Fibroblast of villous mesenchyme (primary cell): ENCODE measurements around the gene SPG7. TPM values are rescaled to one million over a fixed set of nuclear protein-coding genes. Genes with fewer than 3 reads are reported as not detected.

ENCODE experiments used
- DNase-seq: peaks from one replicate; pipeline ENCODE4 v3.0.0-alpha.2; 2010; ENCODE audit warnings: low read depth
- H3K4me3 ChIP-seq: 2 replicates; pipeline ENCODE4 v1.5.1; 2011; ENCODE audit warnings: low read depth, mild to moderate bottlenecking, low read length
- total RNA-seq: library from RNA; depleted of rRNA; stranded (reverse); fragments of >200 nt; gene quantifications from 2 replicates; pipeline ENCODE4 v1.2.3, GENCODE V29; 2012
- TF ChIP-seq, protein P1 (sequence below): IDR thresholded peaks from 2 replicates; pipeline ENCODE4 v1.5.1; 2012; ENCODE audit warnings: low read depth, mild to moderate bottlenecking, low read length; ENCODE audit not compliant: insufficient read depth

Gene SPG7
- total RNA-seq, 1 donor = 108 TPM

DNA sequence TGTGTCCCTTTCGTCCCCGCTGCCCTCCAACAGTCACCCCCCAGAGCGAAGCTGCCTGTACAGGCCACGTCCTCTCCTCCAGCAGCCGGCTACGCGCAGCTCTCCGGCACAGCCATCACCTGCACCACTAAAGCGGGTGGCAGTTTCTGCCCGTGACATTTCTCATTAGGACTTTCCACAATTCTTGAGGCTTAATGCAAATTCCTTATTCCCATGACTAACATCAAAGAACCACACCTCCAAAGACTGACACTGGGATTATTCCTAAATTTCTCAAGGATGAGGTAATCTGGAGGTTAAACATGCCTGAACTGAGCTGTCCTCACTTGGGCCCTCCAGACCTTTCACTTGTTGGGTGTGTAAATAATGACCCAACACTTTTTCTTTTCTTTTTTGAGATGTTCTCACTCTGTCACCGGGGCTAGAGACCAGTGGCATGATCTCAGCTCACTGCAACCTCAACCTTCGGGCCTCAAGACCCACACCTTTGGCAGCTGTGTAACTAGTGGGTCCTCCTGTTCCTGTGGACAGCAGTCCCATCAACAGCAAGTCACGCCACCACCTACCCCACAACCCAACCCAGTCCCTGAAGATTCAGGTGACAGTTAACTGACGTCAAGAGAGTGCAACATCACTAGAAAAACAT is 29.5 kb upstream of the SPG7 start:
- TF ChIP-seq, protein P1, sequence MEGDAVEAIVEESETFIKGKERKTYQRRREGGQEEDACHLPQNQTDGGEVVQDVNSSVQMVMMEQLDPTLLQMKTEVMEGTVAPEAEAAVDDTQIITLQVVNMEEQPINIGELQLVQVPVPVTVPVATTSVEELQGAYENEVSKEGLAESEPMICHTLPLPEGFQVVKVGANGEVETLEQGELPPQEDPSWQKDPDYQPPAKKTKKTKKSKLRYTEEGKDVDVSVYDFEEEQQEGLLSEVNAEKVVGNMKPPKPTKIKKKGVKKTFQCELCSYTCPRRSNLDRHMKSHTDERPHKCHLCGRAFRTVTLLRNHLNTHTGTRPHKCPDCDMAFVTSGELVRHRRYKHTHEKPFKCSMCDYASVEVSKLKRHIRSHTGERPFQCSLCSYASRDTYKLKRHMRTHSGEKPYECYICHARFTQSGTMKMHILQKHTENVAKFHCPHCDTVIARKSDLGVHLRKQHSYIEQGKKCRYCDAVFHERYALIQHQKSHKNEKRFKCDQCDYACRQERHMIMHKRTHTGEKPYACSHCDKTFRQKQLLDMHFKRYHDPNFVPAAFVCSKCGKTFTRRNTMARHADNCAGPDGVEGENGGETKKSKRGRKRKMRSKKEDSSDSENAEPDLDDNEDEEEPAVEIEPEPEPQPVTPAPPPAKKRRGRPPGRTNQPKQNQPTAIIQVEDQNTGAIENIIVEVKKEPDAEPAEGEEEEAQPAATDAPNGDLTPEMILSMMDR = no peak
- no peak overlapping the region for H3K4me3 ChIP-seq
- peak; percentile 61 for DNase-seq

DNA sequence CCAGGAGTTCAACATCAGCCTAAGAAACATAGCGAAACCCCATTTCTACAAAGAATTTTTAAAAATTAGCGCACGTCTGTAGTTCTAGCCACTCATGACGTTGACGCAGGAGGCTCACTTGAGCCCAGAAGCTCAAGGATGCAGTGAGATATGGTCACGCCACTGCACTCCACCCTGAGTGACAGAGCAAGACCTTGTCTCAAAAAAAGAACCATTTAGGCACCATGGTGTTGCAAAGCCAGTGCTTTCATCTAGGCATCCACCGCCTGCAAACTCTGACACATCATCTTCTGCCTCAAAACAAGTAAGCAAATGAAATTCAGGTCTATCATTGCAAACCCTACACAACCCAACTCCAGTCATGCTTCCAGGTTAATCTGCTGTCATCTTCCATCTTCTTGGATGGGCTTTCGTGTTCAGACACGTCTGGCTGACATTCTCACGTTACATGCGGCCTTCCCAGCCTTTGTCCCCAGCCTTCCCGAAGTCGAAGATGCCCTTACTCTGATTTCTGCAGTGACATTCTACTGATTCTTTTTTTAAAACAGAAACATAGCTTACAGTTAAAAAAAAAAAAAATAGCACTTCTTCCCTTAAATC is 26.7 kb upstream of the SPG7 start:
- DNase-seq = no peak
- TF ChIP-seq, protein P1 = no peak
- no peak overlapping the region for H3K4me3 ChIP-seq

DNA sequence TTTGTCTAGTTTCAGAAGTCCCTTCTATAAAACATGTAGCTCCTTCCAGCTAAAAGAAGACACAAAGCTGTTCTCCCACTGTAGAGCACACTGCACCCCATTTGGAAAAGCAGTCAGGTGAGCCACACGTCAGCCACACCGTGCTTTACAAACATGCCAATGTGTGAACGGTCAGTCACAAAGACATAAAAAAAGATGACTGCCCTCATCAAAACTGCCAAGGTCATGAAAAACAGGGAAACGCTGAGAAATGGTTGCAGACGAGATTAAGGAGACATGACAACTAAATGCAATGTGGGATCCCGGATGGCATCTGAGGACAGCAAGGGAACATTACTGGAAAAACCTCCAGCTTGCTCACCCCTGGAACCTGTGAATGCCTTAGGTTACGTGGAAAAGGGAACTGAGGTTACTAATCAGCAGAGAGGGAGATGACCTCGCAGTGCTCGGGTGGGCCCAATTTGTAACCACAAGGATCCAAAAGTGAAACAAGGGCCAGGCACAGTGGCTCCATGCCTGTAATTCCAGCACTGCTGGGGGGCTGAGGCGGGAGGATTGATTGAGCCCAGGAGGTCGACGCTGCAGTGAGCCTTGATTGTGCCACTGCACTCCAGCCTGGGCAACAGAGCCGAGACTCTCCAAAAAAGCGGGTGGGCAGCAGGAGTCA is 25.9 kb upstream of the SPG7 start:
- TF ChIP-seq, protein P1 = no peak
- no peak for DNase-seq
- no peak overlapping the region for H3K4me3 ChIP-seq

DNA sequence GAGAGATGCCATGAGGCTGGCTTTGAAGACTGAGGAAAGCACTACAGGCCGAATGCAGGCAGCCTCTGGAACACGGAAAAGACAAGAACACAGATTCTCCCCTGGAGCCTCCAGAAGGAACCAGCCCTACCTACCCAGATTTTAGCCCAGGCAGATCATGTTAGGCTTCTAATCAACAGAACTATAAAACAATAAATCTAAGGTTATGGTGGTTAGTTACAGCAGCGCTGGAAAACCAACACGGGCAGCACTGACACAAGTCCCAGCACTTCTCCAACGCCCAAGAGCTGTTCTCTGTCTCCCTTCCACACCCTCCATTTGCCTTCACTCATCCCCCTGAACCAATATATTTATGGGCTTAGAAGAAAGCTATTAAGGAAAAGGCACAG is 25.4 kb upstream of the SPG7 start:
- TF ChIP-seq, protein P1 = no peak
- no peak for DNase-seq
- no peak overlapping the region for H3K4me3 ChIP-seq

DNA sequence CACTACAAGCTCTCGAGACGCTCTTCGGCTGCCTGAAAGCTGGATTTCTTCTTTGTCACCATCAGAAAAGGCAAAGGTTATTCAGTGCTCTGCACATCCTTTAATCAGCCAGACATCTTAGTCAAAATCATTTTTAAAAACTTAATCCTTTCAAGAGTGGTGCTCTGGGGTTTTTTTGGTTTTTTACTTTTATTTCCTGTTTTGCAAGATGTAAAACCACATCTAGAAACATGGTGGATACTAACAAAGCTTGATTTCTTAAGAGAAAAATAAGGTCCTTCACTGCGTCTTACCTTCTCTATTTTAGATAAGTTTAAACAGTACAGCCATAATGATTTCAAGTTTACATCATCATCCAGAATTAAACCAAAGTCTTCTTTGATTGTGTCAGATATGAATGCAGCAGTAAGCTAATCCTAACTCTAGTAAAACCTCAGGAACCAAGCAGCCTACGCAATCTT is 24.1 kb upstream of the SPG7 start:
- peak; percentile 55 for DNase-seq
- no peak overlapping the region for H3K4me3 ChIP-seq
- TF ChIP-seq, protein P1 = no peak

DNA sequence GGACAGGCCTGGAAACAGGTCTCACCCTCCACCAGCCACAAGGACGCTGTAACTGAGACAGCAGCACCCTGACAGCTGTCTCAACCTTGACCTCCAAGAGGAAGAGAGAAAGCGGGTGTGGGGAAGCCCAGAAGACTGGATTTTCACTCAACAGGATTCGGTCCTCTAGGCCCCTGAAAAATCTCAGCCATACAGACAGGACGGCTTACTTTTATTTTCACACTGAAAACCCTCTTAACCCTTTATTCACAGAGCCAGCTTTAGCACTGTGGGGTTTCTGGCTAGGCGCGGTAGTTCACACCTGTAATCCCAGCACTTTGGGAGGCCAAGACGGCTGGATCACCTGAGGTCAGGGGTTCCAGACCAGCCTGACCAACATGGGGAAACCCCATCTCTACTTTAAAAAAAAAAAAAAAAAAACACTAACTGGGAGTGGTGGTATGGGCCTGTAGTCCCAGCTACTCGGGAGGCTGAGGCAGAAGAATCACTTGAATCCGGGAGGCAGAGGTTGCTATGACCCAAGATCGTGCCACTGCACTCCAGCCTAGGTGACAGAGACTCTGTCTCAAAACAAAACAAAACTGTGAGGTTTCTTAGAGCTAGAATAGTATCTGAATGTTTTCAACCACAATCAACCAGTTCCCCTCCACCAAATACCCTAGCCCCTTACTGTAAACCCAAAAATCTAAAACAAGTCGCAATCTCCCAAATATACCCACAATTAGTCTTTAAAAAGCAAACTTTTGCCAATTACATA is 23.1 kb upstream of the SPG7 start:
- no peak for DNase-seq
- H3K4me3 ChIP-seq = no peak overlapping the region
- TF ChIP-seq, protein P1 = no peak
